HL-60 (cell line): ENCODE measurements around the gene FAM240A.

Experiments used
- DNase-seq, 2 experiments: peaks; one replicate each; pipeline ENCODE4 v3.0.0-alpha.2; 2010 to 2020; ENCODE audit warnings: low read depth in 1 of 2, low spot score in 1 of 2
- H3K27ac ChIP-seq: fragments of 250-450 bp; sonication (Bioruptor Pico); replicated peaks from 2 replicates; pipeline ENCODE4 v1.5.1; 2020; ENCODE audit warnings: mild to moderate bottlenecking, moderate library complexity
- H3K27me3 ChIP-seq: fragments of 250-450 bp; sonication (Bioruptor Pico); 2 replicates; pipeline ENCODE4 v1.5.1; 2021; ENCODE audit warnings: mild to moderate bottlenecking, moderate library complexity; ENCODE audit not compliant: insufficient read depth, poor library complexity, severe bottlenecking
- H3K4me3 ChIP-seq: replicated peaks from 2 replicates; pipeline ENCODE4 v1.5.1; 2011; ENCODE audit warnings: mild to moderate bottlenecking, control low read depth, low read length; ENCODE audit not compliant: insufficient read depth
- GABPA ChIP-seq: IDR thresholded peaks from 2 replicates; pipeline ENCODE4 v1.6.1; 2012; ENCODE audit warnings: low read depth
- POLR2AphosphoS5 ChIP-seq: IDR thresholded peaks from 2 replicates; pipeline ENCODE4 v1.6.1; 2012; ENCODE audit warnings: low read depth
- SPI1 ChIP-seq: IDR thresholded peaks from 2 replicates; pipeline ENCODE4 v1.6.1; 2012; ENCODE audit warnings: low read depth, mild to moderate bottlenecking, borderline replicate concordance
- TF ChIP-seq, protein P1 (sequence below): IDR thresholded peaks from one replicate; pipeline ENCODE4 v1.5.1; 2011; ENCODE audit warnings: low read length, control low read depth, inconsistent platforms; ENCODE audit not compliant: insufficient read depth
- TF ChIP-seq, protein P2 (sequence below): IDR thresholded peaks from 2 replicates; pipeline ENCODE4 v1.6.1; 2012; ENCODE audit warnings: low read depth; ENCODE audit not compliant: insufficient replicate concordance

FAM240A gene

DNA sequence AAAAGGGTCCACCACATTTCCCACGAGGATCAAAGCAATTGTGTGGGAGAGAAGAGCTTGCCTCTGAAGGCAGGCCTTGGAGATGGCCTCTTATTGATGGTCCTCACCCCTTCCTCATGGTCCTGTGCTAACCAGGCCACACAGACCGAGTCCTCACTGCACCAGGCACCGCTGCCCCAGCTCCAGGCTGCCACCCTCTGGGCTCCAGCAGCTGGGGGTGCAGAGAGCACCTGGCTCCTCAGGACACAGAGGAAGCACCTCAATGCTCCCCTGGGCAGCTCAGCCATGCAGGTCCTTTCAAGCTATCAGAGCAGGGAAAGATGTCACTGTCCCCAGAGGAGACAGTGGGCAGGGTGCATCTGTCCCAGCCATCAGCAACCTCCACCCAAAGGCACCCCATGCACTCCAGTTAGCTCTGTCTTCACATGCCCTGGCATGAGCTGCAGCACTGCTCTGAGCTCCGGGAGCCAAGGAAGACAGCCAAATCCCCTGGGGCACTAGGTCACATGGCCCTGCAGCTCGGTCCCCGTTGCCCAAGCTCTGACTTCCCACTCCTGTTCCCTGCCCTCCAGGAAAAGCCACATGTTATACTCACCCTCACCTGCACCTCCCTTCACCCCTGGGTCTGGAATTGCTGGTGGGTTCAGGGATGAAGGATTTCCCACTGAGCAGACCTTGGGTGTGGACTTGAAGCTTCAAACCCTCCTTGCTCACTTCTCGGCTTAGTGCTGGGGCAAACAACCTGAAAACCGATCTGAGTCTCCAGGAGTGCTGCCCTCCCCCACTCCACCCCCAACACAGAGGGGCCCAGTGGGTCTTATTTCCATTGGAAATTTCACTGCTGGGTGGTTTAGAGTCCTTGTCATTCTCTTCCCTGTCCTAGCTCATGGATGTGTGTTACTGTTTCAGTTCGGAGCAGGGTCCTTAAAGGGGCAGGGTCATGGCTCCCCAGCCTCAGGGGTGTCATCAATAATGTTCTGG, 48.5 kb downstream of the FAM240A start:
- Histone ChIP-seq H3K27ac (no peak overlapping the region), H3K27me3 (no peaks in the 10 kb centered on the region), H3K4me3 (no peak overlapping the region)
- DNase-seq, result no peak
- TF ChIP-seq, protein P1, sequence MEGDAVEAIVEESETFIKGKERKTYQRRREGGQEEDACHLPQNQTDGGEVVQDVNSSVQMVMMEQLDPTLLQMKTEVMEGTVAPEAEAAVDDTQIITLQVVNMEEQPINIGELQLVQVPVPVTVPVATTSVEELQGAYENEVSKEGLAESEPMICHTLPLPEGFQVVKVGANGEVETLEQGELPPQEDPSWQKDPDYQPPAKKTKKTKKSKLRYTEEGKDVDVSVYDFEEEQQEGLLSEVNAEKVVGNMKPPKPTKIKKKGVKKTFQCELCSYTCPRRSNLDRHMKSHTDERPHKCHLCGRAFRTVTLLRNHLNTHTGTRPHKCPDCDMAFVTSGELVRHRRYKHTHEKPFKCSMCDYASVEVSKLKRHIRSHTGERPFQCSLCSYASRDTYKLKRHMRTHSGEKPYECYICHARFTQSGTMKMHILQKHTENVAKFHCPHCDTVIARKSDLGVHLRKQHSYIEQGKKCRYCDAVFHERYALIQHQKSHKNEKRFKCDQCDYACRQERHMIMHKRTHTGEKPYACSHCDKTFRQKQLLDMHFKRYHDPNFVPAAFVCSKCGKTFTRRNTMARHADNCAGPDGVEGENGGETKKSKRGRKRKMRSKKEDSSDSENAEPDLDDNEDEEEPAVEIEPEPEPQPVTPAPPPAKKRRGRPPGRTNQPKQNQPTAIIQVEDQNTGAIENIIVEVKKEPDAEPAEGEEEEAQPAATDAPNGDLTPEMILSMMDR, result no peak
- TF ChIP-seq GABPA (no peak), SPI1 (no peak), POLR2AphosphoS5 (no peak)
- TF ChIP-seq, protein P2, sequence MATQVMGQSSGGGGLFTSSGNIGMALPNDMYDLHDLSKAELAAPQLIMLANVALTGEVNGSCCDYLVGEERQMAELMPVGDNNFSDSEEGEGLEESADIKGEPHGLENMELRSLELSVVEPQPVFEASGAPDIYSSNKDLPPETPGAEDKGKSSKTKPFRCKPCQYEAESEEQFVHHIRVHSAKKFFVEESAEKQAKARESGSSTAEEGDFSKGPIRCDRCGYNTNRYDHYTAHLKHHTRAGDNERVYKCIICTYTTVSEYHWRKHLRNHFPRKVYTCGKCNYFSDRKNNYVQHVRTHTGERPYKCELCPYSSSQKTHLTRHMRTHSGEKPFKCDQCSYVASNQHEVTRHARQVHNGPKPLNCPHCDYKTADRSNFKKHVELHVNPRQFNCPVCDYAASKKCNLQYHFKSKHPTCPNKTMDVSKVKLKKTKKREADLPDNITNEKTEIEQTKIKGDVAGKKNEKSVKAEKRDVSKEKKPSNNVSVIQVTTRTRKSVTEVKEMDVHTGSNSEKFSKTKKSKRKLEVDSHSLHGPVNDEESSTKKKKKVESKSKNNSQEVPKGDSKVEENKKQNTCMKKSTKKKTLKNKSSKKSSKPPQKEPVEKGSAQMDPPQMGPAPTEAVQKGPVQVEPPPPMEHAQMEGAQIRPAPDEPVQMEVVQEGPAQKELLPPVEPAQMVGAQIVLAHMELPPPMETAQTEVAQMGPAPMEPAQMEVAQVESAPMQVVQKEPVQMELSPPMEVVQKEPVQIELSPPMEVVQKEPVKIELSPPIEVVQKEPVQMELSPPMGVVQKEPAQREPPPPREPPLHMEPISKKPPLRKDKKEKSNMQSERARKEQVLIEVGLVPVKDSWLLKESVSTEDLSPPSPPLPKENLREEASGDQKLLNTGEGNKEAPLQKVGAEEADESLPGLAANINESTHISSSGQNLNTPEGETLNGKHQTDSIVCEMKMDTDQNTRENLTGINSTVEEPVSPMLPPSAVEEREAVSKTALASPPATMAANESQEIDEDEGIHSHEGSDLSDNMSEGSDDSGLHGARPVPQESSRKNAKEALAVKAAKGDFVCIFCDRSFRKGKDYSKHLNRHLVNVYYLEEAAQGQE, result no peak

- TF ChIP-seq SPI1, result no peak
- TF ChIP-seq, protein P2, result no peak
- TF ChIP-seq, protein P1, result no peak
- no peak for TF ChIP-seq GABPA
- TF ChIP-seq POLR2AphosphoS5, result no peak
- no peaks in the 10 kb centered on the region for H3K27me3 ChIP-seq
- no peak for DNase-seq
- H3K4me3 ChIP-seq, result no peak overlapping the region
- no peak overlapping the region for H3K27ac ChIP-seq
Observed at GRCh38 chr3:46661776-46662766, 49.7 kb downstream of the FAM240A start.

GRCh38 chr3:46662771-46663551, 50.6 kb downstream of the FAM240A start:
- H3K4me3 ChIP-seq, result no peak overlapping the region
- H3K27ac ChIP-seq, result no peak overlapping the region
- no peaks in the 10 kb centered on the region for H3K27me3 ChIP-seq
- TF ChIP-seq, protein P2, result no peak
- TF ChIP-seq, protein P1, result no peak
- TF ChIP-seq SPI1 (no peak), POLR2AphosphoS5 (no peak)
- DNase-seq, result no peak
